ENCODE measurements around the gene ANGPT4. TPM values are rescaled to one million over a fixed set of nuclear protein-coding genes. Genes with fewer than 3 reads are reported as not detected.

The ANGPT4 gene
- total and polyA plus RNA-seq, 2 of the 8 experiments (the other 6 are each of a cell fraction or from before 2014, with no cell fraction given), result 0.07 to 0.33 TPM

GRCh38 chr20:854601-855000 is 61.5 kb downstream of the ANGPT4 start:
- WGBS, 2 experiments (ENCODE audit: extremely low coverage in 1 of 2, insufficient coverage in 1 of 2, insufficient read length in 1 of 2, insufficient replicate concordance in 2 of 2, low coverage in 1 of 2, low lambda C conversion rate in 2 of 2, missing lambda C conversion rate in 1 of 2), result 89% methylated on average over 5 of the region's 6 CpGs; no CpG with 5 or more reads in 1 of the 2 experiments
- Histone ChIP-seq H3K79me1 (ENCODE audit: low read depth, low read length) (no peaks in the 10 kb centered on the region), H3K23me2 (ENCODE audit: low read depth, low read length) (no peaks in the 10 kb centered on the region), H2BK12ac (ENCODE audit: low read depth, low read length) (no peak overlapping the region), H4K91ac (replicated peaks; ENCODE audit: insufficient read length, low read length) (no peak overlapping the region), H2AK5ac (ENCODE audit: low read depth, low read length) (no peak overlapping the region), H3K79me2 (ENCODE audit: control insufficient read depth in 1 of 2, insufficient read depth in 2 of 2, low read length in 2 of 2) (no peaks in the 10 kb centered on the region), H3K56ac (replicated peaks; ENCODE audit: insufficient read length, low read depth, low read length) (no peak overlapping the region), H3K4me1 (replicated peaks in 1 of 4; ENCODE audit: control insufficient read depth in 3 of 4, insufficient read depth in 4 of 4, low read length in 3 of 4) (no peaks in the 10 kb centered on the region; a peak in 1 of 7 replicates), H3K18ac (ENCODE audit: extremely low read depth, low read length) (no peak overlapping the region), H4K5ac (ENCODE audit: insufficient read length, low read depth, low read length) (no peak overlapping the region), H4K20me1 (replicated peaks in 1 of 2; ENCODE audit: control insufficient read depth in 1 of 2, insufficient read depth in 2 of 2, low read length in 2 of 2) (peaks cover 0 to 2% of the 10 kb centered on the region in 2 experiments), H3K4me3 (ENCODE audit: extremely low read depth in 1 of 4, insufficient read depth in 2 of 4, low read depth in 3 of 4, low read length in 4 of 4) (no peak overlapping the region), H2BK5ac (ENCODE audit: low read depth, low read length) (no peak overlapping the region), H2AFZ (ENCODE audit: low read length) (no peak overlapping the region), H4K8ac (ENCODE audit: extremely low read depth, insufficient read depth, low read length) (no peak overlapping the region), H3K9me3 (ENCODE audit: insufficient read depth in 2 of 2, low read depth in 1 of 2, low read length in 1 of 2) (no peaks in the 10 kb centered on the region), H3K14ac (ENCODE audit: insufficient read length) (no peak overlapping the region), H3K4ac (replicated peaks; ENCODE audit: insufficient read length, low read depth, low read length) (no peak overlapping the region), H2BK120ac (replicated peaks; ENCODE audit: low read depth, low read length) (no peak overlapping the region), H2BK20ac (ENCODE audit: low read length) (no peak overlapping the region), H3K27me3 (replicated peaks in 1 of 4; ENCODE audit: control insufficient read depth in 3 of 4, extremely low read depth in 1 of 4, insufficient read depth in 3 of 4, low read length in 3 of 4) (no peaks in the 10 kb centered on the region; a peak in 1 of 7 replicates), H3K4me2 (ENCODE audit: insufficient read depth in 1 of 2, low read depth in 2 of 2, low read length in 2 of 2) (no peak overlapping the region), H3K23ac (ENCODE audit: insufficient read length) (no peak overlapping the region), H2BK15ac (ENCODE audit: low read length) (no peak overlapping the region), H3K9ac (replicated peaks in 1 of 4; ENCODE audit: extremely low read depth in 1 of 4, low read depth in 3 of 4, low read length in 3 of 4) (no peak overlapping the region), H3K27ac (ENCODE audit: low read depth, low read length) (no peak overlapping the region), H3K36me3 (ENCODE audit: control insufficient read depth in 2 of 4, insufficient read depth in 4 of 4, low read length in 3 of 4) (no peaks in the 10 kb centered on the region)
- ChIA-PET CTCF (ENCODE audit: partially characterized antibody) (interaction anchor here (0.8 to 2.4 kb wide), 7 partner anchors 9 to 187 kb away, joined by 3 to 9 read pairs (median 4); no protein-coding TSS in a partner anchor), POLR2A (ENCODE audit: partially characterized antibody) (interaction anchor here (1.7 kb wide), 1 partner anchor 21 kb away, joined by 4 read pairs; the partner anchor contains the start of gene FAM110A)
- DNase-seq (ENCODE audit: low read depth in 1 of 2, low spot score in 2 of 2), result no peak
- no peak for FAIRE-seq
- TF ChIP-seq SIRT6 (IDR thresholded peaks at IDR 0.05; ENCODE audit: low read length), result no peak
- no peak for TF ChIP-seq BACH1 (IDR thresholded peaks at IDR 0.05; ENCODE audit: low read length)
- TF ChIP-seq TBP (IDR thresholded peaks at IDR 0.05; ENCODE audit: low read depth, low read length), result no peak
- TF ChIP-seq MAFK (IDR thresholded peaks at IDR 0.05; ENCODE audit: low read depth, low read length), result no peak
- no peak for TF ChIP-seq ZNF274 (IDR thresholded peaks at IDR 0.05; ENCODE audit: borderline replicate concordance, extremely low read depth, low read length)
- no peak for TF ChIP-seq TAF1 (IDR thresholded peaks at IDR 0.05; ENCODE audit: low read depth, low read length)
- TF ChIP-seq SIN3A (conservative IDR thresholded peaks at IDR 0.05 in 1 of 2, IDR thresholded peaks at IDR 0.05 in 1 of 2; ENCODE audit: low read depth in 1 of 2, low read length in 2 of 2), result no peak
- TF ChIP-seq YY1 (IDR thresholded peaks at IDR 0.05; ENCODE audit: low read depth, low read length), result no peak
- no peak for TF ChIP-seq BCL11A (IDR thresholded peaks at IDR 0.05; ENCODE audit: low read depth in 2 of 2, low read length in 2 of 2)
- no peak for TF ChIP-seq TEAD4 (IDR thresholded peaks at IDR 0.05; ENCODE audit: low read depth, low read length)
- no peak for TF ChIP-seq CHD2 (IDR thresholded peaks at IDR 0.05; ENCODE audit: low read length)
- TF ChIP-seq CEBPB (IDR thresholded peaks at IDR 0.05; ENCODE audit: low read depth, low read length), result no peak
